GM12865 (cell line): ENCODE results near the gene ZC3H7B.

Experiments
- DNase-seq: peaks from one replicate; pipeline ENCODE4 v3.0.0; 2010; ENCODE audit warnings: low read depth
- H3K4me3 ChIP-seq: 2 replicates; pipeline ENCODE4 v1.5.1; 2011; ENCODE audit warnings: mild to moderate bottlenecking, low read depth, low read length, control low read depth
- TF ChIP-seq, protein P1 (sequence below): IDR thresholded peaks from 2 replicates; pipeline ENCODE4 v1.5.1; 2011; ENCODE audit warnings: low read length, control low read depth, low read depth, inconsistent platforms; ENCODE audit not compliant: insufficient read depth; ENCODE audit errors: missing control alignments

ZC3H7B gene

DNA sequence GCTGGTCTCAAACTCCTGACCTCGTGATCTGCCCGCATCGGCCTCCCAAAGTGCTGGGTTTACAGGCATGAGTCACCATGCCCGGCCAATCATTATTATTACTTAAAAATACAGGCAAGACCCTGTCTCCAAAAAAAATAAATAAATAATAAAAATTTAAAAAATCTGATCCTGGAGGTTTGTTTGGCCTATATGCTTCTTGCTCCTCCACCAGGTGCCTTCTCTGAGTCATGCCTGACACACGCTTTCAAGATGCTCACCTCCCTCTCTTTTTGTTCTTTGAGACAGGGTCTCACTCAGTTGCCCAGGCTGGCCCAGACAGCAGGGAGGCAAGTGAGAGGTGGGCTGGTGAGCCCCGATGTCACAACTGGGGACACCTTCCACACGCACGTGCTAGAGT lies 13.5 kb downstream of the ZC3H7B start:
- TF ChIP-seq, protein P1, sequence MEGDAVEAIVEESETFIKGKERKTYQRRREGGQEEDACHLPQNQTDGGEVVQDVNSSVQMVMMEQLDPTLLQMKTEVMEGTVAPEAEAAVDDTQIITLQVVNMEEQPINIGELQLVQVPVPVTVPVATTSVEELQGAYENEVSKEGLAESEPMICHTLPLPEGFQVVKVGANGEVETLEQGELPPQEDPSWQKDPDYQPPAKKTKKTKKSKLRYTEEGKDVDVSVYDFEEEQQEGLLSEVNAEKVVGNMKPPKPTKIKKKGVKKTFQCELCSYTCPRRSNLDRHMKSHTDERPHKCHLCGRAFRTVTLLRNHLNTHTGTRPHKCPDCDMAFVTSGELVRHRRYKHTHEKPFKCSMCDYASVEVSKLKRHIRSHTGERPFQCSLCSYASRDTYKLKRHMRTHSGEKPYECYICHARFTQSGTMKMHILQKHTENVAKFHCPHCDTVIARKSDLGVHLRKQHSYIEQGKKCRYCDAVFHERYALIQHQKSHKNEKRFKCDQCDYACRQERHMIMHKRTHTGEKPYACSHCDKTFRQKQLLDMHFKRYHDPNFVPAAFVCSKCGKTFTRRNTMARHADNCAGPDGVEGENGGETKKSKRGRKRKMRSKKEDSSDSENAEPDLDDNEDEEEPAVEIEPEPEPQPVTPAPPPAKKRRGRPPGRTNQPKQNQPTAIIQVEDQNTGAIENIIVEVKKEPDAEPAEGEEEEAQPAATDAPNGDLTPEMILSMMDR: no peak
- no peak for DNase-seq
- H3K4me3 ChIP-seq: no peak overlapping the region

DNA sequence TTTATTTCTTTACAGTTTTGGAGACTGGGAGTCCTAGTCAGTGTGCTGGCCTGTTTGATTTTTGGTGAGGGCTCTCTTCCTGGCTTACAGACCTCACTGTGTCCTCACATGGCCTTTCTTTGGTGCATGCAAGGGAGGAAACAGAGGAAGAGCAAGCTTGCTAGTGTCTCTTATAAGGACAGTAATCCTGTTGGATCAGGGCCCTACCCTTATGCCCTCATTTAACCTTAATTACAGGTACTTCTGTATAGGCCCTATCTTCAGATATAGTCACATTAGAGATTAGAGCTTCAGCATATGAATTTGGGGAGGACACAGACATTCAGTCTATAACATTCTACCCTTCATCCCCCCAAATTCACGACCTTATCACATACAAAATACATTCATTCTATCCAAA lies 14.3 kb downstream of the ZC3H7B start:
- TF ChIP-seq, protein P1: no peak
- H3K4me3 ChIP-seq: no peak overlapping the region
- no peak for DNase-seq

DNA sequence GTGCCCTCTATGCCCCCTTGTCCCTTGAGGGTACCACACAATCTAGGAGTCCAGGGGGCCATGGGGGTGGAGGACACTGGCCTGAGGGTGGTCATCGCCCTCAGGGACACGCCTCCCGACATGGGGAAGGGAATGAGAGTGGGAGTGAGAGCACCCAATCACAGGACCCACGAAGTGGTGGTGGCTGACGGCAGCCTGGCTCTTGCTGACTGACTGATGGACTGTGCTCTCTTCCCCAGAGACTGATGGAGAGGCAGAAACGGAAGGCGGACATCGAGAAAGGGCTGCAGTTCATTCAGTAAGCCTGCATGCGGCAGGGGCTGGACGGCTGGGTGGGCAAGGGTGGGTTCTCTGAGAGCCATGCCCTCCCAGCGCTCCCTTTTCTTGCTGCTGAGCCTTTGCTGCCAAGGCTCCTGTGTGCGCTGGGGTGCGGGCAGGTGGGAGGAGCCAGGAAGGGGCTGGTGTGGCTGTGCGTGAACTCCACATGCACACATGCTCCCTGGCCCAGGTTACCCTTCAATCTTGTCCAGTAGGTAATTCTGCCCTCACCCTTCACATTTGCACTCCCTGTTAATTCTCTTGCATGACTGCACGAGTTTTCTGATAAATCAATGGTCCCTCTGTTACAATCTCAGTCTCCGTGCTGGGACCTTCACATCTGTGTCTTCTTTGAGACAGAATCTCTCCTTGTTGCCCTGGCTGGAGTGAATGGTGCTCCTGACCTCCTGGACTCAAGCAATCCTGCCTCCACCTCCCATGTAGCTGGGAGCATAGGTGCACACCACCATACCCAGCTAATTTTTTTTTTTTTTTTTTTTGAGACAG lies 19.3 kb downstream of the ZC3H7B start:
- TF ChIP-seq, protein P1: no peak
- no peak for DNase-seq

DNA sequence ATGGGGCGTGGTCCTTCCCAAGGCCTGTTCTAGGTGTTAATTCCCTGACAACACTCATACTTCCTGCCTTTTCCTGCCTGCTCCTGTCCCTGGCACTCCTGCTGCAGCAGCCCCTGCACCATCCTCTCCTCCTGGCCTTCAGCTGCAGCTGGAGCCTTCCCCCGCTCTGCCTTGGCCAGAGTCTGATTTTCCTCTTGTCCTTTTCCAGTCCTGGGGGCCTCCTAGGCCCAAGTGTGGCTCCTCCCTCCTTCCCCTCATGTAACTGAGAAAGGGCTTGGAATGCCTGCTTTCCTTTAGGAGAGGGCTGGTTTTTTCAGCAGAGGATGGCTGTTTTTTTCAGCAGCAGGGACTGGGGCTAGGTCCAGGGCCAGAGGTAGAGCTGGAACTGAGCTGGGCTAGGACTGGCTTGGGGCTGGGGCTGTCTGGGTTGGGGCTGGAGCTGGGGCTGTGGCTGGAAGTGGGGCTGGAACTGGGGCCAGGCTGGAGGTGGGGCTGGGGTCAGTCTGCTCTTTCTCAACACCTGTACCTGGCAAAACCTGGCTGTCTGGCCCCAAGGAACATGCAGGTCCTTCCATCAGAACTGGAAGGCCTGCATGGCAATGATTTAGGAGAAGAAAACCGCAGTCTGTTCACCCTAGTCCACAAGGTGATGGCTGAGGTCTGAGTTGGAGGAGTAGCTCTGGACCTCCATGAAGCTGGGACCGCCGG lies 23.6 kb downstream of the ZC3H7B start:
- TF ChIP-seq, protein P1: no peak
- H3K4me3 ChIP-seq: no peak overlapping the region
- DNase-seq: no peak

More for the DNA sequence above, 19.3 kb downstream of the ZC3H7B start:
- H3K4me3 ChIP-seq: no peak overlapping the region

DNA sequence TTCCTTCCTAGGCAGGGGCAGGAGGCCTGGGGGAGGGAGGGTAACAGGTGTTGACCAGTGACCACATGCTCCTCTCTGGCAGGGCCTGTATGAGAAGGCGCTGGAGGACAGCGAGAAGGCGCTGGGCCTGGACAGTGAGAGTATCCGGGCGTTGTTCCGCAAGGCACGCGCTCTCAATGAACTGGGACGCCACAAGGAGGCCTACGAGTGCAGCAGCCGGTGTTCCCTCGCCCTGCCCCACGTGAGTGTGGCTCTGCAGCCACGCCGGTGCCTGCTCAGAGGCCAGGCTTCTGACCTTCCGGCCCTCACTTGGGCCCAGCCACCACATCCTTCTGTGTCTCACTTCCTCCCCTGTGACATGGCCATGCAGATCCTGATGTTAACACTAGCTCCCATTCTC lies 25.8 kb downstream of the ZC3H7B start:
- TF ChIP-seq, protein P1: no peak
- no peak for DNase-seq

DNA sequence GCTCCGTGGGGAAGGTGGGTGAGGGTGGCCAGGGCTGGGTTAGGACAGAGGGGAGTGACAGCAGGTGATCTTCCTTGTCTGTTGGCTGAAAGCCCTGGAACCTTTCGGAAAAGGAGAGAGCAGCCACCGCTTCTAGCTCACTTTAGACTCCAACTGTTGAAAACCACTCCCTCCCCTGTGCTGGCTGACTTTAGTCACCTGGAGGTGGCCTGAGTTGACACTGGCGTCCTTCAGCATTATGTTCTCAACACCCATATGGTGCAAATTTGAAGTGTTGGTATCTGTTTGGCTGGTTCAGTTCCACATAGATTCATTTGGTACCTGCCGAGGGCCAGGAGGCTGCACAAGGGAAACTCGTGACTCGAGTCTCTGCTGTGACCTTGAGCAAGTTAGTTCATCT lies 28.8 kb downstream of the ZC3H7B start:
- TF ChIP-seq, protein P1: no peak
- no peak for DNase-seq

More for the DNA sequence above, 25.8 kb downstream of the ZC3H7B start:
- no peak overlapping the region for H3K4me3 ChIP-seq

More for the DNA sequence above, 28.8 kb downstream of the ZC3H7B start:
- no peak overlapping the region for H3K4me3 ChIP-seq
